AG10803 (cell line): ENCODE measurements around the gene GATAD2B.

Experiments
- DNase-seq: peaks from one replicate; pipeline ENCODE4 v3.0.0; 2010; ENCODE audit warnings: low read depth
- H3K4me3 ChIP-seq: 2 replicates; pipeline ENCODE4 v1.5.1; 2011; ENCODE audit warnings: mild to moderate bottlenecking, low read length, control low read depth
- TF ChIP-seq, protein P1 (sequence below): conservative IDR thresholded peaks from 2 replicates; pipeline ENCODE4 v1.5.1; 2011; ENCODE audit warnings: mild to moderate bottlenecking, low read length, control low read depth, inconsistent platforms

The GATAD2B gene

DNA sequence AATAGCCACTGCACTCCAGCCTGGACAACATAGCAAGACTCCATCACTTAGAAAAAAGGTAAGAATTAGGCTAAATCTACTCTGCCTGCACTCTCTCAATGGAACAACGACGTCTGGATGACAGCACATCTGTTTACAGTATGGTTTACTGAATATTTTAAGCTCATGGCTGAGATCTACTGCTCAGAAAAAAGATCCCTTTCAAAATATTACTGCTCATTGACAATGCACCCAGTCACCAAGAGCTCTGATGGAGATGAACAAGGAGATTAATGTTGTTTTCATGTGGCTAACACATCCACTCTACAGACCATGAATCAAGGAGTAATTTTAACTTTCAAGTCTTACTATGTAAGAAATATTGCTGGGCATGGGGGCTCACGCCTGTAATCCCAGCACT lies 89.6 kb downstream of the GATAD2B start:
- TF ChIP-seq, protein P1, sequence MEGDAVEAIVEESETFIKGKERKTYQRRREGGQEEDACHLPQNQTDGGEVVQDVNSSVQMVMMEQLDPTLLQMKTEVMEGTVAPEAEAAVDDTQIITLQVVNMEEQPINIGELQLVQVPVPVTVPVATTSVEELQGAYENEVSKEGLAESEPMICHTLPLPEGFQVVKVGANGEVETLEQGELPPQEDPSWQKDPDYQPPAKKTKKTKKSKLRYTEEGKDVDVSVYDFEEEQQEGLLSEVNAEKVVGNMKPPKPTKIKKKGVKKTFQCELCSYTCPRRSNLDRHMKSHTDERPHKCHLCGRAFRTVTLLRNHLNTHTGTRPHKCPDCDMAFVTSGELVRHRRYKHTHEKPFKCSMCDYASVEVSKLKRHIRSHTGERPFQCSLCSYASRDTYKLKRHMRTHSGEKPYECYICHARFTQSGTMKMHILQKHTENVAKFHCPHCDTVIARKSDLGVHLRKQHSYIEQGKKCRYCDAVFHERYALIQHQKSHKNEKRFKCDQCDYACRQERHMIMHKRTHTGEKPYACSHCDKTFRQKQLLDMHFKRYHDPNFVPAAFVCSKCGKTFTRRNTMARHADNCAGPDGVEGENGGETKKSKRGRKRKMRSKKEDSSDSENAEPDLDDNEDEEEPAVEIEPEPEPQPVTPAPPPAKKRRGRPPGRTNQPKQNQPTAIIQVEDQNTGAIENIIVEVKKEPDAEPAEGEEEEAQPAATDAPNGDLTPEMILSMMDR: no peak
- DNase-seq: no peak
- no peak overlapping the region for H3K4me3 ChIP-seq

DNA sequence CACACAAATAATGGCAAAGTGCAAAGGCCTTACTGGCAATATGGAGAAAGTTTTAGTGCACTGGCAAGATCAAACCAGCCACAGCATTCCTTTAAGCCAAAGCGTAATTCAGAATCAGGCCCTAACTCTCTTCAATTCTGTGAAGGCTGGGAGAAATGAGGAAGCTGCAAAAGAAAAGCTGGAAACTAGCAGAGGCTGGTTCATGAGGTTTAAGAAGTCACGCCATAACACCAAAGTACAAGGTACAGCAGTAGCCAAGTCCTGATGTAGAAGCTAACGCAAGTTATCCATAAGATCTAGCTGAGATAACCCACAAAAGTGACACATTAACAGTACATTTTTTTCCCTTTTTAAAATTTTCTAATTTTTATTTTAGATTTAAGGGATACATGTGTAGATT lies 90.5 kb downstream of the GATAD2B start:
- H3K4me3 ChIP-seq: no peak overlapping the region
- TF ChIP-seq, protein P1: no peak
- no peak for DNase-seq

DNA sequence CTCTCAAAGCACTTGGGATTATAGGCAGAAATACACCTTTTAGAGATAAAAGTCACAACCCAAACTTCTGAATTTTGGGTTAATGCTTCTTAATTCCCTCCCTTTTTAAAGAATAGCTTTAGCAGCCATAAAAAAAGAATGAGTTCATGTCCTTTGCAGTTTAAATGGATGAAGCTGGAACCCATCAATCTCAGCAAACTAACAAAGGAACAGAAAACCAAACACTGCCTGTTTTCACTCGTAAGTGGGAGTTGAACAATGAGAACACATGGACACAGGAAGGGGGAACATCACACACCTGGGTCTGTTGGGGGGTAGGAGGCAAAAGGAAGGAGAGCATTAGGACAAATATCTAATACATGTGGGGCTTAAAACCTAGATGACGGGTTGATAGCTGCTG lies 91.7 kb downstream of the GATAD2B start:
- TF ChIP-seq, protein P1: no peak
- no peak overlapping the region for H3K4me3 ChIP-seq
- DNase-seq: no peak

DNA sequence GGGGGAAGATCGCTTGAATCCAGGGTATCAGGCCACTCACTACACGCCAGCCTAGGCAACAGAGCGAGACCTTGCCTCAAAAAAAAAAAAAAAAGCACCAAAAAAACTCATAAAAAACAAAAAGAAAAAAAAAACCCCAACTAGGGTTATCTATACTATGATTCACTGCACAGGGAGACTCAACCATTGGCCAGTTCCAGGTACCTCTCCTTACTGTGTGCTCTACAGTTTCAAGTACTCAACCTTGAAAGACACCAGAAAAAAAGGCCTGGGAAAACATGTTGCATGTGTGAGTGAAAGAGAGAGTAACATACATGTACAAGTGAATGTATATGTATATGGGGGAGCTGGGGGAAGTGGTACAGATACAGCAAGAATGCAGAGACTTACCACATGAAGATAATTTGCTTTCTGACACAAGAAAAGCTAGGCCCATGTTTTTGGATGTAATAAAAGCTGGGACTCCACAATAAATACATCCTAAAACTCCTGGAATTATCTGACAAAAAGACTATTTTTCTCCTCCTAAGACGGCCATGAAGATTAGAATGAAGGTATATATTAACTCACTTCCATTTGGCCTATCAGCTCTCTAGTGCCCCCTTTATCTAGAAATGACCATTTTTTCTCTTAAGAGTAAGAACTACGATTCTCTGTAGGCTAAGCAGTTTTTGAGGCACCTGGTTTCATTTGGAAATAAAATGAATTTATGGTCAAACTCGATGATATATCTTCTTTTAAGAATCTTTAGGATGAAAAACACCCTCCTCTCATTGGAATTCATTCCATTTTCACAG lies 95.4 kb downstream of the GATAD2B start:
- no peak overlapping the region for H3K4me3 ChIP-seq
- no peak for DNase-seq
- TF ChIP-seq, protein P1: no peak

DNA sequence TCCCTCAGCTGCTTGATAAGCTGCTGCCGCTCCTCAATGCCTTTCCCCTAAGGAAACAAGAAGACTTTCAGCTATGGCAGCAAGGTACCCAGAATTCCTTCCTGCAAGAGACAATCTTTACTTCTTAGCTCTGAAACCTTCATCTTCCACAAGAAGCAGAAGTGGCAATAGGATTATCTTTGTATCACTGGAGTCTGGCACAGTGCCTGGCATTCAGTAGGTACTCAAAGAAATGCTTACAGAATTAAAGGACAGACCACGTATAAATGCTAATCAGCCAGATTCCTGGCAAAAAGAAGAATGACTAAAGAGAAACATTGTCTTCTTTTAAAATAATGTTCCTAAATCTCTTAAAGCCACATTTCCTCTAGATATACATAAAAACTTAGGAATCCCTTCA lies 103.9 kb downstream of the GATAD2B start:
- no peak overlapping the region for H3K4me3 ChIP-seq
- TF ChIP-seq, protein P1: no peak
- no peak for DNase-seq

DNA sequence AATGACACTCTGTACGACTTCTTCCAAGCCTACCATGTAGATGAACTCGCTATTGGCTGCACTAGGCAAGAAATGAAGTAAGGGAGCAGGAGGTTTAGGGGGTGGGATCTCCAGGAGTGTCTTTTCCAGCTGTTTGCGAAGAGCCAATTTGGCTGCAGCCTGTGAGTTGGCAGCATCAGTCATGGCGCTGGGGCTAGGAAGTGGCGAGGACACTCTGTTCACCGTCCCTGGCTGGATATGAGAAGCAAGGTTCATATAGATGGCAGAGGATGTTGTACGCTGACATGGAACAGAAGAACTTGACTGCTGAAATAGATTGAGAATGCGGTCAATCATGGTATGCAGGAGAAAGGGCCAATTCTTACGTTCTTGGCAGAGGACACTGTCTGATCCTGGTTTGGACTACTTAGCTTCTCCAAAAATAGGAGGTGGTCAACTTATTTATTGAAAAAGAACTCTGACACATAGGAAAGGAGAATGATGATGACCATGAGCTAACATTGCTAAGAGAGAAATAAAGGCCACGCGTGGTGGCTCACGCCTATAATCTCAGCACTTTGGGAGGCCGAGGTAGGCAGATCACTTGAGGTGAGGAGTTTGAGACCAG lies 106.4 kb downstream of the GATAD2B start:
- no peak overlapping the region for H3K4me3 ChIP-seq
- peak; percentile 26 for DNase-seq
- TF ChIP-seq, protein P1: no peak
